HS-5 (cell line): ENCODE data around the gene TLK1.
"Not testable (repeated sequence)": the region's sequence is repeated elsewhere in the genome, so short reads cannot be mapped to it uniquely, and the experiment has no call there.

ENCODE experiments used
- DNase-seq: peaks from one replicate; pipeline ENCODE4 v3.0.0-alpha.2; 2012; ENCODE audit warnings: low read depth

The TLK1 gene

DNA sequence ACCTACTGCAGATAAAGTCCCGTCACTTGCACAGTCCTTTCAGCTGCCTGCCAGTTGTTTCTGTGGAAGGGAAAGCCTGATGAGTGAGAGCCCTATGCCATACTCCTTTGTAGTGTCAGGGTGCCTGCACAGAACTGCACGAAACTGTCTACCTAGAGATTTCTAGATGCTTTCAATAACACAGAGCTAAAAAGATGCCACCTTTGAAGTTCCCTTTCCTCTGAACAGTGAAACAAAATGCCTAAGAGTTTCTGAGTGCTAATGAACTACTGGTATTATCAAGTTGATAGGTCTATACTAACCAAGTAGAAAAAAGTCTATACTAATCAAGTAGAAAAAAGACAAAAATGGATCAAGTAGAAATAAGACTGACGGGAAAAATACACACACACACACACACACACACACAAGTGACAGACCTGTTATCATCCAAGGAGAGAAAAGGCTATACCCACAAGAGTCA lies 79.0 kb downstream of the TLK1 start:
- DNase-seq = no peak

DNA sequence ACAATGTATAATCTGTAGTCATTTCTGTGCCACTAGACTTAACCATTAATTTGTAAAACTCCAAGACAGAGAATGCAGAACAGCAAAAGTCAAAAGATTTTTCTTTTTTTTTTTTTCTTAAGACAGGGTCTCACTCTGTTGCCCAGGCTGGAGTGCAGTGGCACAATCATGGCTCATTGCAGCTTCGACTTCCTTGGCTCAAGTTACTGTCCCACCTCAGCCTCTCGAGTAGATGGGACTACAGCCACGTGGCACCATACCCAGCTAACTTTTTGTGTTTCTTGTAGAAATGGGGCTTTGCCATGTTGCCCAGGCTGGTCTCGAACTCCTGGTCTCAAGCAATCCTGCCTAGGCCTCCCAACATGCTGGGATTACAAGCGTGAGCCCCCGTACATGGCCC lies 80.1 kb downstream of the TLK1 start:
- DNase-seq = no peak

DNA sequence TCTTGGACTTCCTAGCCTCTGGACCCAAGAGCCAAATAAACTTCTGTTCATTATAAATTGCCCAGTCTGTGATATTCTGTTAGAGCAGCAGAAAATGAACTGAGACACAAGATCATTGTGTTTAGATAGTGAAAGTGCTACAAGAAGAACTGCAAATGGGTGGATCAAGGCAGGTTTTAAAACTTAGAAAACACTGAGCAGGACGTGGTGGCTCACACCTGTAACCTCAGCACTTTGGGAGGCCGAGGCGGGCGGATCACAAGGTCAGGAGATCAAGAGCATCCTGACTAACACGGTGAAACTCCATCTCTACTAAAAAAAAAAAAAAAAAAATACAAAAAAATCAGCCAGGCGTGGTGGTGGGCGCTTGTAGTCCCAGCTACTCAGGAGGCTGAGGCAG lies 84.3 kb downstream of the TLK1 start:
- DNase-seq = not testable (repeated sequence)

DNA sequence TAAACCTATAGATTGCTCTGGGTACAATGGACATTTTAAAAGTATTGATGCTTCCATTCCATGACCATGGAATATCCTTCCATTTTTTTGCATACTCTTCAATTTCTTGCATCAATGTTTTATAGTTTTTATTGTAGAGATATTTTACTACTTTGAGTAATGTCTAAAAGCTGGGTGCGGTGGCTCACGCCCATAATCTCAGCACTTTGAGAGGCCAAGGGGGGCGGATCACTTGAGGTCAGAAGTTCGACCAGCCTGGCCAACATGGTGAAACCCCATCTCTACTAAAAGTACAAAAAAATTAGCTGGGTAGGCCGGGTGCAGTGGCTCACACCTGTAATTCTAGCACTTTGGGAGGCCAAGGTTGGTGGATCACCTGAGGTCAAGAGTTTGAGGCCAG lies 88.5 kb downstream of the TLK1 start:
- DNase-seq = no peak

DNA sequence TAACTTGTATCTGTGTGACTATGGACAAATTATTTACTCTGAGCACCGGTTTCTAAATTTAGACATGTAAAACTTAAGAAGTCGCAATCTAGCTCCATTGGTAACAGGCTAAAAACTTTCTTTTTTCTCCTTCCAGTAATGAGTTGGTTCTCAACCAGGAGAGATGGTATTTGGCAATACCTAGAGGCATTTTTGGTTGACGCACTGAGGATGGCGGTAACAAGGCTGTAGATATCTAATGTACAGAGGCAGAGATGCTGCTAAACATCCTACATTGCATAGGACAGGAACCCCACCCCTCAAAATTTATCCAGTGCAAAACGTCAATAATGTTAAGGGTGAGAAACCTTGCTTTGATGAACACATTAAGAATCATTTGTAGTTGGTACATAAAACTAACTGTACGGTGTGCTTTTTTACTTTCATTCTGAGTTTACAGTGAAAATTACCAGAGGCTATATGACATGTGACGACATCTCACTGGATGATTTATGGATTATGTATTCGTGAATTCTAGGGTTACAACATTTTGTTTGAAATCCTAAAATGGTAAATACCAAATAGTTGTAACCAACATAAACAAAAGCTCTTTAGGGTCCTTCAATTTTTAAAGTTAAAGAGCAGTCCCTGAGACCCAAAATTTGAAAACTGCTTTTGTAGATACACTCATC lies 91.3 kb downstream of the TLK1 start:
- no peak for DNase-seq

DNA sequence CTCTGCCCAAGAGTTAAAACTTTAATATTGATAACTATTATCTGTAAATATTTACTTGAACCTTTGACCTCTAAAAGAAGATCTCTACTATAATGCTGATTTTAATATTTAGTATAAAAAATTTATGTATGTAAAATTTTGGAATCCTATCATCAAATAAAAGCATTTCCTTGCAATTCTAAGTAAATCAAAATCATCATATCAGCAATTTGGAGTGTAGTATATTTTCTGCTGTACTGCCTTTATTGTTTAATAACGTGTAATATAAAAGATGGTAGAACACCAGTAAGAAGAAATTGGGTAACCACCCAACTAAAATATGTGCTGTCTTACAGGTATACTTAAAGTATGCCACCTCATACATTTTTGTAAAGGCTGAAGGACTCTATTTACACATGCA lies 94.6 kb downstream of the TLK1 start:
- DNase-seq = no peak

DNA sequence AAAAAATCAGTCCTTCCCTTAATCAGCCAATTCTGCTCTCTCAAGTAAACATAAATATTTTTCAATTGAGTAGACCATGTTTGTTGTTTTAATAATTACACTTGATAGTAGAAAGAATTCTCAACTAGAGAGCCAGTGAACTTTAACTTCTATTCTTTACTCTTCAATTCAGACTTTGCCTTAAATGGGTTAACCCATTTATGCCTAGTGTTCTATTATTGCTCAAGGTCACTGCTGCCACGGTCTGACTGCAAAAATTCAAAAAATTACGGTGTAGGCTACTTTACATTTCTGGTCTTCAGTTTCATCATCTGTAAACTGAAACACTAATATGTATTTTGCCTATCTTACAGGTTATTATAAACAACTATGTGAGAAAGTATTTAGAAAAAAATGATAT lies 103.1 kb downstream of the TLK1 start:
- DNase-seq = no peak

DNA sequence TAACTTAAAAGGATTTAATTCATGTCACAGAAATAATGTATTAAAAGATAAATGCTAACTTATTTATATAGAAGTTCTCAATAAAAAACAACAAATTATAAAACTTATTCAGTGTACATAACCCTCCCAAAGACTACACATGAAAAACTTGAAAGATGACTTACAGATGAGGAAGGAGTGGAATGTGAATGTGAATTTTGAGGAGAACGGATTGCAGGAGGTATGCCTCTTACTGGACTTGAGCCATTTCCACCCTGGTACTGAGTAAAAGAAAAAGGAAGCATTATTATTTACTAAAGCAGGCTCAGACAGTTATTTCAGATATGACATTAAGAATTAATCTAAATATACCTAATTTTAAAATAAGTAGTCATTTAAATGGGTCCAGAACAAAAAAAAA lies 104.4 kb downstream of the TLK1 start:
- DNase-seq = no peak

DNA sequence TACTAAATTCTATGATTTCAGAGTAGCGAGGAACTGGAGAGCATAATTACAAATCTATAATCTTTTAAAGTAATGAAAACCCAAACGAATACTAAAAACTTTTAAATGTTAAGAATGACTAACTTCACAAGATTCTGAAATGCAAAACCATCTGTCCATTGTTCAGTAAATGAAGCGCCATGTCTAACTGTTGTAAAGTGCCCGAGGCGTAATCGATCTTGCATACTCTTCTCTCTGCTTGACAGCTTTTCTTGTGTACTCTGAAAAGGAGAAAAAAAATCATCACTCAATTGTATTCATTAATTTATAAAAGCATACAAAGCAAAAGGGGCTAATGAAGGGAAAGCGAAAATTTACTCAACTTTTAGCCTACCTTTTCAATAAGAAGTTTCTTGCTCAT lies 111.0 kb downstream of the TLK1 start:
- DNase-seq = no peak

DNA sequence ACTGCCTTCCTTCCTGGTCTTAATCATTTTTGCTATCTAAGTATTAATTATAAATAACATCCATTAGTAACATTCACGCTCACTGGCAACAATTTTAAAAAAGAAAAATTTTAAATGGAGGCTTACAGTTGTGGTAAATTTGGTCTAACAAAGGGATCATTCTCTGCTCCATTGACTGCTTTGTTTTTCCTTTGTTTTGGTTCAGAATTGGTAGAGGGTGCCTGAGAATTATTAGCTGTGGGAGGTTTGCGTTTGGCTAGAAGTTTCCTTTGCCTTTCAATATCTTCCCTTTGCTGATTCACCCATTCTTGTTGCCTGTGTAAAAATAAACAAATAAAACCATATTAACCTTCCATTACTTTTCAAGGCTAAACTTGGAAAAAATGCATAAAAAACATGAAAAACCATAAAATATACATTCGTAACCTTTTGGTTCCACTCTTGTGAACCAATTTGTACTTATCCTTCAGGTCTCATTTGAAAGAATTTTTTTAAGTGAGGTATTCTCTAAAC lies 114.6 kb downstream of the TLK1 start:
- no peak for DNase-seq

DNA sequence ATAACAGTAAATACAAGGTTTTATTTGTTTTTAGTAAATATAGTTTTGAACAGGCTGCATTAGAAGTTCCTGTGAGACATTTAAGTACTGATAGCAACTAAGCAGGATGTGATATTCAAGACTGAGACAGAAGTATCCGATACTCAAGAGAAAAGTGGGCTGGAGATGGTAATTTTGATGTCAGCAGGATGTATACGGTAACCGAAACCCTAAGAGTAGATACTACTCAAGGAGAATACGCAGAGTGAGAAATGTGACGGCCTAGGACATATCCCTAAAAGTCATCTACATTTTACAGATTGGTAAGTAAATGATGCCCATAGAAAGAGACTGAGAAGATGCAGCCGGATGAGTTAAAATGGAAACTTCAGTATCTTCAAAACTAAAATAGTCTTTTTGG lies 116.3 kb downstream of the TLK1 start:
- DNase-seq = no peak

DNA sequence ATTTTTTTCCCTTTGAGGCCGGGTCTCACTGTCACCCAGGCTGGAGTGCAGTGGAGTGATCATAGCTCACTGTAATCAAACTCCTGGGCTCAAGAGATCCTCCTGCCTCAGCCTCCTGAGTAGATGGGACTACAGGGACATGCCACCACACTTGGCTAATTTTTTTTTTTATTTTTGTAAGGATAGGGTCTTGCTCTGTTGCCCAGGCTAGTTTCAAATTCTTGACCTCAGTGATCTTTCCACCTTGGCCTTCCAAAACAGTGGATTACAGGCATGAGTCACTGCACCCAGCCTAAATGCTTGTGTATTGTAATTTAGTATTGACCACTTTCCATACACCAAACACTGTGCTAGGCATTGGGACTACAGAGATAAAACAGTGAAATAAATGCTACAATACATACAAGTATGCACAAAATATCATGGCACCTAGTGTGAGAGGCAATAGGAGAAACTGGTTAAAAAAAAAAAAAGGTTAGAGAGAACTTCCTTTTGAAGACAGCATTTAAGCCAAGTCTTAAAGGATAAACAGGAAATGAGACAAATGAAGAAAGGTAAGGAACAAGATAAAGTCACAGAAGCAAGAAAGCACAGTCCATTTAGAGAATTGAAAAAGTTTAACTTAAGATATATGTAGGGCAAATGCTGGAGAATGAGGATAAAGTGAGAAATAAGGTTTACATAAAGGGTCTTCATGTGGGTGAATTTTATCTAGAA lies 118.3 kb downstream of the TLK1 start:
- DNase-seq = no peak

DNA sequence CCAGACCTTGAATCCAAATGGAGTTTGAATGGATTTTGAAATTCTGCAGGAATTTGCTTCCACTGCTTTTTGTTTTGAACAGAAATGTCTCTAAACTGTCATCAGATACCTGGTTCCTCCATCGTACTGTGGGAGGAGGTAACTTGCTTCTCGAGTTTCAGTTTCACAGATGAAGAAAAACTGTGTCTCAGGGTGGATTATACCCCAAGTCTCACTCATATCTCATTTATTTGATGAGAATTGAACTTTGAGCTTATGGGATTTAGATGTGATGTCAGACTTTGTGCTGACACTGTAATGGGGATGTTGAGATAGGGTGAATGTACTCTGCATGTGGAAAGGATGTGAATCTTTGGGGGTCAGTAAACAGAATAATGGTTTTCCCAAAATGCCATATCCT lies 124.2 kb downstream of the TLK1 start:
- DNase-seq = no peak

DNA sequence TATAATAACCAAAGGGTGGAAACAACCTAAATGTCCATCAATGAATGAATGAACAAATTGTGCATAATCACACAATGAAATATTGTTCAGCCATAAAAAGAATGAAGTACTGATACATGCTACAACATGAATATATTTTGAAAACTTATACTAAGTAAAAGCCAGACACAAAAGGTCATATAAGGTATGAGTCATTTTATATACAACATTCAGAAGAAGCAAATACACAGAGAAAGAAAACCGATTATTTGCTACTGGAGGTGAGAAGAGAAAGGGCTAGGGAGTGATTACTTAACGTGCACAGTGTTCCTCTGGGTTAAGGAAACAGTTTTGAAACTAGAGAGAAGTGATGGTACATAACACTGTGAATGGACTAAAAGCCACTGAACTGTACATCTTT lies 126.4 kb downstream of the TLK1 start:
- no peak for DNase-seq

DNA sequence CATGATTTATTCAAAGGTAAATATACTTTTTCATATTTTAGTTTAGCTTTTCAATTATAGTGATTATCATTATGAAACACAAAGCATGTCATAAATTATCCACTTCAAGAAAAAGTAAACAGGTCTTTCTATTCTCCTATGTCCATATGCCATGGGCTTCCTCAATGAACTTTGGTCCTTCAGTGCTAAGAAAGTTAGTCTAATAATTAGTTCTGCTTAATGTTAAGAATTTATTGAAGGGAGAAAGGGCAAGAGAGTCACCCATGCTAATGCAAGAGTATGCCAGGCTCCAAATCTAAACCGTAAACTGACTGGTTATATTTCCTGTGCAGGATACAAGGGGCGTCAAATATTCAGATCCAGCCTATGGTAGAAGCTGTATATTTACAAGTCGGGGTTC lies 135.5 kb downstream of the TLK1 start:
- no peak for DNase-seq

DNA sequence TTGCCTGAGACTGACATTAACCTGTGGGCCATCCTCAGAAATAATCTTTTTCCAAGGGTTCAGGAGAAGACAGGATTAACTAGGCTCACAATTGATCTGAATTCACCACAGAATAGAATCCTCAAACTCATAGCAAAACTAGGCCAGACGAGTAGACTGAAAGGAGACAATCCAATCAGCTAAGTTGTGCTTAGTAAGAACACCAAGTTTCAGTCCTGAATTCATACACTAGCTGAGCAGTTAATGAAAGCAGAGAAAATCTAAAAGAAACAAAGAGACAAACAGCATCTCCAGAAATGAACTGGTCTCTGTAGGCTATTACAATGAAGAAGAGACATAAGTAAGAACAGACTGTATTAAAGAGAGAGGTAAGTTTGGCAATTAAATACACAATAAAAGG lies 142.2 kb downstream of the TLK1 start:
- DNase-seq = no peak

DNA sequence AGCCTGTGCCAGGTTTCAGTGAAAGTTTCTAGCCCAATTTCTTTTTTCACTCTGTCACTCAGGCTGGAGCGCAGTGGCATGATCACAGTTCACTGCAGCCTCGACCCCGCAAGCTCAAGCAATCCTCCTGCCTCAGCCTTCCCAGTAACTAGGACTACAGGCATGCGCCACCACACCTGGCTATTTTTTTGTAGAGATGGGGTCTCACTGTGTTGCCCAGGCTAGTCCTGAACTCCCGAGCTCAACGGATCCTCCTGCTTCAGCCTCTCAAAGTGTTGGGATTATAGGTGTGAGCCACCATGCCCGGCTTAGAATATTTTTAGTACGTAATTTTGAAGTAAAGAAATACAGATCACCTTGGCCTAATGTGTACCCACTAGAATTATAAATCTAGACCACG lies 144.6 kb downstream of the TLK1 start:
- no peak for DNase-seq

DNA sequence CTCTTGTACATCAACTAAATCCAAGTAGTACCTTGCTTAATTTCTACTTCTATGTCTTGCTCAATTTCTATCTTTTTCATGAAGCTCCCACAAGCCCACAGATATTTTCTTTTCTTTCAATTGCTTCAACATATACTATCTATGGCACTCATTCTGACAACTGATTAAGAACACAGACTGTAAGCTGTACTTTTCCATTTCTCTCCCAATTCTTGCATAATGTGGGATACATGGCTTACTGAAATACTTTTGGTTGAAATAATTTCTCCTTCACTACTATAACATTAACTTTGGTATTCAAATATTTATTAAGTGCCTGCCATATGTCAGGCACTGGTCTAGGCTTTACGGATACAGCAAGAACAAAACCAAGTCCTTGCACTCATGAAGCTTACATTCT lies 146.8 kb downstream of the TLK1 start:
- DNase-seq = no peak

DNA sequence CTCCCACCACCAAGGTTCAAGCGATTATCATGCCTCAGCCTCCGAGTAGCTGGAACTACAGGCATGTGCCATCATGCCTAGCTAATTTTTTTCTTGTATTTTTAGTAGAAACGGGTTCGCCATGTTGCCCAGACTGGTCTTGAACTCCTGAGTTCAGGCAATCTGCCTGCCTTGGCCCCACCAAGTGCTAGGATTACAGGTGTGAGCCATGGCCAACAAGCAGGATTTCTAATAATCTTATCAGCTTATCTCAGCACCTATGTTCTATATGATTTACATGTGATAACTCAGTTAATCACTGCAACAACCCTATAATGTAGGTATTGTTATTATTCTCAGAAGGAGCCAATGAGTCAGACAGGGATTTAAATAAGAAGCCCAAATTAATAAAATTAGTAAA lies 151.3 kb downstream of the TLK1 start:
- no peak for DNase-seq

DNA sequence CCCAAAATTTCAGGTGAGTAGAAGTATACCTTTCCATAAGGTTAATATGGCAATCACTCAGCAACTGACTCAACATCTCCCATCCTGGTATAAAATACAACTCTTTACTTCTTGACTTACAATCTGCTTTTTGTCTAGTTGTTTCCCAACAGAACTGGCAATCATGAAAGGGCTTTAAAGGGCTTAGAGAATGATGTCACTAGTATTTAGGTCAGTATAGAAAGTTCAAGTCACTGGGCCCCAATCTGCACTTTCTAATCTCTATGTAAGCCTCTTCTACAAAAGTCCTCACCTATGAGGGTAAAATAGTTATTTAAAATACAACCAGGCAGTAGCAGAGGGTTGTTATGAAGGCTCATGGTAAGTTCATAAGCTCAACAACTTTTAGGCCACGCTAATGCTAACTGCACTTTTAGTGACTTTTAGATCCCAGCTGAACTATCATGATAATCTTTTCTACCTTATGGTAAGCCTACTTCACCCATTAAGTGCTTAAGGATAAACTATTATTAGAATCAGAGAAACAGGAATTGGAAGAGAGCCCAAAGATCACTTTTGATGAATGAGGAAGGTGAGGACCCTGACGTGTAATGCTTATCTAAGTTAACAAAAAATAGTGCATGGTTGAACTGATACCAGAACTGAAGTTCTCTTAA lies 152.0 kb downstream of the TLK1 start:
- DNase-seq = no peak

DNA sequence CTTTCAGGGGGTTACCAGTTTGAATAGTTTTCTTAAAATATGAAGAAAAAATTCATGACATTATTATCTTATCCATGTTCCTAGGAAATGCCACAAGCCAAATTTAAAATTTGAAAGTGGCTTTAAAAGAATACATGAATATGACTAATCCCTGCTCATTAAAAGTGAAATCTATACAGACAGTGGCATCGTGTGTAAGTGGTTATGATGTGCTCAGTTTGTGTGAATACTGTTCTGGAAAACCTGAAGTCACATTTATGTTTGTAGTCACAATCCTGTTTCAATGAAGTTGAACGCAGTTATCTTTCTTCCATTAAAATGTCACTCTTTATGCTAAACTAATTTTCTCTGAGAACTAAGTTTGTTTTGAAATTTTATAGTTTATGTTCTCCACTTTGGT lies 155.9 kb downstream of the TLK1 start:
- DNase-seq = no peak

DNA sequence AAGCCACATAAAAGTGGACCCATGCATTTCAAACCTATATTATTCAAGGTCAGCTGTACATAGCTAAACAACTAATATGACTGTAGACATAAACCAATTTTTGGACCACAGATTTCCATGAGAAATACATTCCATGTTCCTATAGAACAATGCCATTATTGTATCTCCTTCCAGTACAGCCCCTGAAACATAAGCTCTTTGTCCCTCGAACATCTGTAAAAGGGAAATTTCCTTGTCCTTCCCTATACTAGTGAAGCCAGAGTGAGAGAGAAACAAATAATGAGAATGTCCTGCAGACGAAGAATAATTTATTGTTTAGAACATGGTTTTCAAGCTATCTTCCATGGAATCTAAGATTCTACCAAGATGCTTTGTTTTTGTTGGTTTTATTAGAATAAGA lies 156.3 kb downstream of the TLK1 start:
- no peak for DNase-seq

DNA sequence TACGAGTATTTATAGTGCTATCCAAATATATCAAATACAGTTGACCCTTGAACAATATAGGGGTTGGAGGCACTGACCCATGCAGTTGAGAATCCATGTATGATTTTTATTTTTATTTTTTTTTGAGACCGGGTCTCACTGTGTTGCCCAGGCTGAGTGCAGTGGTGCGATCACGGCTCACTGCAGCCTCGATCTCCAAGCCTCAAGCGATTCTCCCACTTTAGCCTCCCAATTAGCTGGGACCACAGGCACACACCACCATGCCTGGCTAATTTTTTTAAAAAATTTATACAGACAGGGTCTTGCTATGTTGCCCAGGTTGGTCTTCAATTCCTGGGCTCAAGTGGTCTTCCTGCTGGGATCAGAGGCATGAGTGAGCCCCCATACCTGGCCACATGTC lies 161.0 kb downstream of the TLK1 start:
- DNase-seq = no peak
